Neural cell (in vitro differentiated cells): Measurements from ENCODE around the gene SCAMP5. TPM values are rescaled to one million over a fixed set of nuclear protein-coding genes. Genes with fewer than 3 reads are reported as not detected.
A peak's percentile ranks its signal among the peaks of the same experiment; 100 is the strongest.

ENCODE experiments used
- H2AFZ ChIP-seq: fragments of 200-600, 300-800 bp; sonication (generic), shearing (Covaris generic); 2 replicates; pipeline ENCODE4 v1.6.0; 2014; ENCODE audit warnings: low read depth, mild to moderate bottlenecking, antibody characterized with exemption, low read length, moderate library complexity
- H3F3A ChIP-seq: fragments of 200-600 bp; shearing (Covaris generic); 2 replicates; pipeline ENCODE4 v1.6.1; 2016; ENCODE audit warnings: mild to moderate bottlenecking, moderate library complexity, mixed read lengths, antibody characterized with exemption, low read length; ENCODE audit not compliant: insufficient read depth, poor library complexity, severe bottlenecking
- H3K27ac ChIP-seq: fragments of 200-600, 300-800 bp; sonication (generic), shearing (Covaris generic); 2 replicates; pipeline ENCODE4 v1.5.1; 2014; ENCODE audit warnings: mild to moderate bottlenecking, low read length, moderate library complexity
- H3K27me3 ChIP-seq: fragments of 300-800, 200-600 bp; sonication (generic), shearing (Covaris generic); 2 replicates; pipeline ENCODE4 v1.6.0; 2014; ENCODE audit warnings: mild to moderate bottlenecking, low read depth, low read length, moderate library complexity; ENCODE audit not compliant: insufficient read depth
- H3K36me3 ChIP-seq: fragments of 300-800, 200-600 bp; sonication (generic), shearing (Covaris generic); 2 replicates; pipeline ENCODE4 v1.5.1; 2014; ENCODE audit warnings: mild to moderate bottlenecking, antibody characterized with exemption, low read length, moderate library complexity; ENCODE audit not compliant: insufficient read depth
- H3K4me2 ChIP-seq: fragments of 300-800, 200-600 bp; sonication (generic), shearing (Covaris generic); 2 replicates; pipeline ENCODE4 v1.6.0; 2014; ENCODE audit warnings: mild to moderate bottlenecking, low read length
- H3K4me3 ChIP-seq: fragments of 300-800, 200-600 bp; sonication (generic), shearing (Covaris generic); 2 replicates; pipeline ENCODE4 v1.5.1; 2014; ENCODE audit warnings: mild to moderate bottlenecking, low read length, moderate library complexity
- H3K79me2 ChIP-seq: fragments of 200-600 bp; shearing (Covaris generic); replicated peaks from 2 replicates; pipeline ENCODE4 v1.6.0; 2014; ENCODE audit warnings: mild to moderate bottlenecking, low read length, moderate library complexity; ENCODE audit not compliant: insufficient read depth
- H3K9ac ChIP-seq: fragments of 300-800, 200-600 bp; sonication (generic), shearing (Covaris generic); 2 replicates; pipeline ENCODE4 v1.6.1; 2016; ENCODE audit warnings: mild to moderate bottlenecking, low read length, mixed read lengths
- H3K9me2 ChIP-seq: fragments of 200-600 bp; shearing (Covaris generic); 2 replicates; pipeline ENCODE4 v1.6.1; 2016; ENCODE audit warnings: mild to moderate bottlenecking, low read length, mixed read lengths; ENCODE audit not compliant: insufficient read depth
- H3K9me3 ChIP-seq: fragments of 200-600, 300-800 bp; sonication (generic), shearing (Covaris generic); 2 replicates; pipeline ENCODE4 v1.6.1; 2016; ENCODE audit warnings: mild to moderate bottlenecking, mixed run types, low read length, moderate library complexity, mixed read lengths
- H4K20me1 ChIP-seq: fragments of 200-600 bp; shearing (Covaris generic); 2 replicates; pipeline ENCODE4 v1.6.1; 2016; ENCODE audit warnings: mild to moderate bottlenecking, mixed run types; ENCODE audit not compliant: insufficient read depth
- CTCF ChIP-seq: fragments of 450-650 bp; IDR thresholded peaks from 2 replicates; pipeline ENCODE4 v1.5.1; 2014; ENCODE audit warnings: antibody characterized with exemption, mild to moderate bottlenecking, moderate library complexity; ENCODE audit not compliant: poor library complexity, severe bottlenecking
- EP300 ChIP-seq: fragments of 450-650 bp; conservative IDR thresholded peaks from 2 replicates; pipeline ENCODE4 v1.6.1; 2014; ENCODE audit warnings: antibody characterized with exemption, mild to moderate bottlenecking, moderate library complexity; ENCODE audit not compliant: poor library complexity, severe bottlenecking
- EZH2 ChIP-seq: fragments of 200-600, 300-800 bp; shearing (Covaris generic), sonication (generic); IDR thresholded peaks from 2 replicates; pipeline ENCODE4 v1.6.1; 2014; ENCODE audit warnings: antibody characterized with exemption, low read length, borderline replicate concordance, mild to moderate bottlenecking; ENCODE audit not compliant: insufficient read depth, poor library complexity, severe bottlenecking
- MXI1 ChIP-seq: fragments of 450-650 bp; conservative IDR thresholded peaks from 2 replicates; pipeline ENCODE4 v1.6.1; 2014; ENCODE audit warnings: antibody characterized with exemption, mild to moderate bottlenecking; ENCODE audit not compliant: poor library complexity, severe bottlenecking
- POLR2AphosphoS5 ChIP-seq: IDR thresholded peaks from 2 replicates; pipeline ENCODE4 v1.6.1; 2012
- RAD21 ChIP-seq: fragments of 450-650 bp; conservative IDR thresholded peaks from 2 replicates; pipeline ENCODE4 v1.6.1; 2014; ENCODE audit warnings: antibody characterized with exemption, mild to moderate bottlenecking, moderate library complexity
- REST ChIP-seq: IDR thresholded peaks from 2 replicates; pipeline ENCODE4 v1.6.1; 2012; ENCODE audit warnings: borderline replicate concordance
- SMC3 ChIP-seq: fragments of 450-650 bp; conservative IDR thresholded peaks from 2 replicates; pipeline ENCODE4 v1.6.1; 2014; ENCODE audit warnings: antibody characterized with exemption, mild to moderate bottlenecking, moderate library complexity; ENCODE audit not compliant: poor library complexity
- TAF1 ChIP-seq: IDR thresholded peaks from 2 replicates; pipeline ENCODE4 v1.6.1; 2012; ENCODE audit warnings: low read depth
- polyA plus RNA-seq: library from polyadenylated mRNA; depleted of rRNA; stranded (reverse); fragments of >200 nt; gene quantifications from 2 replicates; pipeline ENCODE4 v1.2.3, GENCODE V29; 2014

The SCAMP5 gene
- polyA plus RNA-seq, 1 donor from 2014 or later, result 92.5 TPM

- no peak overlapping the region for H3K27ac ChIP-seq
- no peak for TF ChIP-seq SMC3
- no peak for TF ChIP-seq POLR2AphosphoS5
- no peak for TF ChIP-seq RAD21
- no peak for TF ChIP-seq MXI1
- no peak for TF ChIP-seq TAF1
- no peak for TF ChIP-seq REST
- no peak for TF ChIP-seq CTCF
- no peak for TF ChIP-seq EP300
- TF ChIP-seq EZH2, result no peak
- H3K4me3 ChIP-seq, result no peak overlapping the region
- no peaks in the 10 kb centered on the region for H3K36me3 ChIP-seq
- H3K9me3 ChIP-seq, result no peaks in the 10 kb centered on the region
- H3K9me2 ChIP-seq, result no peaks in the 10 kb centered on the region
- H2AFZ ChIP-seq, result no peak overlapping the region
- H3K27me3 ChIP-seq, result no peaks in the 10 kb centered on the region
- H3K4me2 ChIP-seq, result no peak overlapping the region
- H3F3A ChIP-seq, result no peaks in the 10 kb centered on the region
- H3K9ac ChIP-seq, result no peak overlapping the region
- H4K20me1 ChIP-seq, result no peaks in the 10 kb centered on the region
- H3K79me2 ChIP-seq, result peaks cover under 1% of the 10 kb centered on the region
These were observed 33.6 kb downstream of the SCAMP5 start for GRCh38 chr15:75028991-75029377.

GRCh38 chr15:75029378-75030022 lies 34.1 kb downstream of the SCAMP5 start:
- H3K9me2 ChIP-seq, result no peaks in the 10 kb centered on the region
- no peak overlapping the region for H3K27ac ChIP-seq
- no peaks in the 10 kb centered on the region for H3K27me3 ChIP-seq
- H3K9ac ChIP-seq, result no peak overlapping the region
- TF ChIP-seq POLR2AphosphoS5 (no peak), RAD21 (peak; percentile 94), CTCF (peak; percentile 93), TAF1 (no peak), EP300 (no peak), REST (no peak), MXI1 (peak; percentile 60), SMC3 (peak; percentile 97), EZH2 (no peak)
- H3F3A ChIP-seq, result no peaks in the 10 kb centered on the region
- H3K36me3 ChIP-seq, result no peaks in the 10 kb centered on the region
- H4K20me1 ChIP-seq, result no peaks in the 10 kb centered on the region
- H3K9me3 ChIP-seq, result no peaks in the 10 kb centered on the region
- H3K4me3 ChIP-seq, result no peak overlapping the region
- H2AFZ ChIP-seq, result no peak overlapping the region
- H3K4me2 ChIP-seq, result no peak overlapping the region
- H3K79me2 ChIP-seq, result no peaks in the 10 kb centered on the region
